ENCODE data around the gene TFDP2. TPM values are rescaled to one million over a fixed set of nuclear protein-coding genes. Genes with fewer than 3 reads are reported as not detected.

The TFDP2 gene
- total RNA-seq, result 19.2 and 132 TPM in 2 replicates

DNA sequence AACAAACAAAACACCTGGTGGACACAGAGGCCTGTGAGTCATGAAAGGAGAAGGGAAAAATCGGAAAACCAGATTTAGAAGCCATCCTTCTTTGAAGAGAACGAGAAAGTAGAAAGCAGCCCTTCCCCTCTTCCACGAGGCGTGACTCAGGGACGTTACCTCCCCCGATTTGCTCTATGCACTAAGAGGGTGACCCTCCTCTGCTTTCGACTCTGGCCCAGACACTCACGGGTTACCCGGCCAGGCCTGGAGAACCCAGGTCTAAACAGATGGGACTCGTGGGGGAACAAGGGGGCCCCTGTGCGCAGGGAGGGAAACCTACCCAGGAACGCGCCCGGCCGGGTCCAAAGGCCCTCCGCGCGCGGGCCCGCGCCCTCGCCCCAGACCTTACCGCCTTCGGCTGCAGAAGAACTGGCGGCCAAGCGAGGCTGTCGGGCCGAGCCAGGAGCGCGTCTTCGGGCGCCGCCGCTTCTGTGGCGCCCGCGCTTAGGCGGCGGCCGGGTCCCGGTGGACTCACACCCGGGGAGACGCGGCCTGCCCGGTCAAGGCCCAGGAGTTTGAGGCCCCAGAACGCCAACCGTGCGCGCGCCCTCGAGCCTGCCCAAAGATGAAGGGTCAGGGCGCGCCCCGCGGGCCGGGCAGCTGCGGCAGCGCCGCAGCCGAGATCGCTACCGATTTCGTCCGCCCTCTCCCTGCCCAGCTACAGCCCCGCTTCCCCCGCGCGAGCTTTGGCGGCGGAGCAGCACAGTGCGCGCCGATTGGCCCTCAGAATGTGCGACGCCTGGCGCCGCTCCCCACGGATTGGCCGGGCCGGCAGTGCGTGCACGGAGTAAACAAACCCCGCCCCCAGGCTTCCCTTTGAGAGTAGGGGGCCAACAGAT lies at the start of gene TFDP2:
TSS of gene TFDP2 (minus strand) at position 753 of the 881 bp plus-strand sequence. CDS start 47,795 bp downstream, outside the sequence.

Other genes starting within 250 kb of the TFDP2 start
- gene GK5, start 76.0 kb upstream of the TFDP2 start, total RNA-seq, result 7.1 and 17.0 TPM in 2 replicates